Measurements from ENCODE around the gene INPP5F.

GRCh38 chr10:119859420-119860258, 133.8 kb downstream of the INPP5F start:
- no peak for TF ChIP-seq SUZ12 (IDR thresholded peaks at IDR 0.05; ENCODE audit: extremely low read depth, insufficient read depth, insufficient read length)
- no peak for TF ChIP-seq ZNF274 (IDR thresholded peaks at IDR 0.05; ENCODE audit: low read depth, low read length)
- TF ChIP-seq YY1 (IDR thresholded peaks at IDR 0.05; ENCODE audit: insufficient read depth, insufficient read length): no peak

Measured in NT2/D1 (cell line).